GM18951 (cell line): ENCODE results near the gene CABLES1.

Source experiments
- POLR2A ChIP-seq: IDR thresholded peaks from 4 replicates; pipeline ENCODE4 v1.6.1; 2011; ENCODE audit warnings: mild to moderate bottlenecking; ENCODE audit not compliant: insufficient read length, insufficient read depth; ENCODE audit errors: extremely low read depth
- in situ Hi-C: fragments of 300-500 bp; cut with MboI; formaldehyde crosslinking; loops from one replicate; pipeline ENCODE4 v1.12.0; 2022; ENCODE audit warnings: low sequenced_read_pairs, mixed read lengths, inconsistent platforms; ENCODE audit not compliant: unreplicated experiment

Gene CABLES1

GRCh38 chr18:23138471-23138870, 3.2 kb downstream of the CABLES1 start:
- no peak for TF ChIP-seq POLR2A
- in situ Hi-C loops, result no loop called here

GRCh38 chr18:23141104-23141999, 6.1 kb downstream of the CABLES1 start:
- no peak for TF ChIP-seq POLR2A
- in situ Hi-C loops, result no loop called here

GRCh38 chr18:23142251-23142929, 7.1 kb downstream of the CABLES1 start:
- in situ Hi-C loops, result no loop called here
- TF ChIP-seq POLR2A, result no peak

- no peak for TF ChIP-seq POLR2A
- in situ Hi-C loops, result no loop called here
Observed at GRCh38 chr18:23143016-23143814, 7.9 kb downstream of the CABLES1 start.

GRCh38 chr18:23143815-23144261, 8.6 kb downstream of the CABLES1 start:
- in situ Hi-C loops, result no loop called here
- no peak for TF ChIP-seq POLR2A

- in situ Hi-C loops, result no loop called here
- TF ChIP-seq POLR2A, result no peak
Observed at GRCh38 chr18:23144640-23145039, 9.4 kb downstream of the CABLES1 start.

- in situ Hi-C loops, result no loop called here
- no peak for TF ChIP-seq POLR2A
Observed at GRCh38 chr18:23145621-23146020, 10.3 kb downstream of the CABLES1 start.

- no peak for TF ChIP-seq POLR2A
- in situ Hi-C loops, result no loop called here
Observed at GRCh38 chr18:23146861-23147469, 11.7 kb downstream of the CABLES1 start.

GRCh38 chr18:23148382-23148781, 13.1 kb downstream of the CABLES1 start:
- in situ Hi-C loops, result no loop called here

GRCh38 chr18:23149570-23149969, 14.3 kb downstream of the CABLES1 start:
- in situ Hi-C loops, result no loop called here
- TF ChIP-seq POLR2A, result no peak

More at GRCh38 chr18:23148382-23148781, 13.1 kb downstream of the CABLES1 start:
- TF ChIP-seq POLR2A, result no peak

GRCh38 chr18:23151414-23152099, 16.3 kb downstream of the CABLES1 start:
- in situ Hi-C loops, result no loop called here
- TF ChIP-seq POLR2A, result no peak

GRCh38 chr18:23154030-23154429, 18.7 kb downstream of the CABLES1 start:
- no peak for TF ChIP-seq POLR2A
- in situ Hi-C loops, result no loop called here
